Skeletal muscle tissue (tissue), 4 donors: ENCODE data around the gene RUNDC3A. TPM values are rescaled to one million over a fixed set of nuclear protein-coding genes. Genes with fewer than 3 reads are reported as not detected.
"Not testable (repeated sequence)": the region's sequence is repeated elsewhere in the genome, so short reads cannot be mapped to it uniquely, and the experiment has no call there.

ENCODE experiments used
- H3K27ac ChIP-seq: one replicate; pipeline ENCODE4 v1.7.0; 2013; ENCODE audit warnings: mild to moderate bottlenecking, low read depth, low read length, inconsistent platforms
- H3K27me3 ChIP-seq, 3 donors: one replicate each; pipeline ENCODE4 v1.7.0; 2013; ENCODE audit warnings: low read length in 3 of 3; ENCODE audit not compliant: control insufficient read depth in 3 of 3, insufficient read depth in 3 of 3
- H3K36me3 ChIP-seq, 3 donors: one replicate each; pipeline ENCODE4 v1.7.0; 2013; ENCODE audit warnings: low read length in 3 of 3; ENCODE audit not compliant: control insufficient read depth in 3 of 3, insufficient read depth in 3 of 3
- H3K4me1 ChIP-seq, 3 donors: one replicate each; pipeline ENCODE4 v1.7.0; 2013; ENCODE audit warnings: low read length in 3 of 3, mild to moderate bottlenecking in 3 of 3; ENCODE audit not compliant: control insufficient read depth in 3 of 3, insufficient read depth in 3 of 3
- H3K4me3 ChIP-seq, 3 donors: one replicate each; pipeline ENCODE4 v1.7.0; 2013; ENCODE audit warnings: low read length in 3 of 3
- H3K9ac ChIP-seq, 3 donors: one replicate each; pipeline ENCODE4 v1.7.0; 2013; ENCODE audit warnings: low read length in 3 of 3, mild to moderate bottlenecking in 3 of 3, moderate library complexity in 2 of 3, low read depth in 1 of 3
- H3K9me3 ChIP-seq, 3 donors: one replicate each; pipeline ENCODE4 v1.7.0; 2013; ENCODE audit warnings: low read length in 3 of 3; ENCODE audit not compliant: control insufficient read depth in 3 of 3
- total RNA-seq: library from RNA; depleted of rRNA; stranded (reverse); fragments of >200 nt; gene quantifications from one replicate; pipeline ENCODE4 v1.2.3, GENCODE V29; 2014
- donor health status: Osteomylitis.

The RUNDC3A gene
- total RNA-seq, 1 donor from 2014 or later: 6.8 TPM

- Histone ChIP-seq H3K9me3 (no peaks in the 10 kb centered on the region), H3K4me3 (no peak overlapping the region), H3K9ac (no peak overlapping the region), H3K36me3 (no peaks in the 10 kb centered on the region), H3K27ac (no peak overlapping the region), H3K4me1 (peaks cover 5 to 8% (median 6%) of the 10 kb centered on the region in 3 donors), H3K27me3 (peaks cover 0 to 5% (median 0%) of the 10 kb centered on the region in 3 donors)
These were observed 27.2 kb downstream of the RUNDC3A start for GRCh38 chr17:44335564-44335963.

GRCh38 chr17:44335968-44336367 is 27.6 kb downstream of the RUNDC3A start:
- Histone ChIP-seq H3K27ac (no peak overlapping the region), H3K4me3 (no peak overlapping the region), H3K4me1 (peaks cover 3 to 6% (median 5%) of the 10 kb centered on the region in 3 donors), H3K9me3 (no peaks in the 10 kb centered on the region), H3K36me3 (no peaks in the 10 kb centered on the region), H3K9ac (no peak overlapping the region), H3K27me3 (peaks cover 0 to 5% (median 0%) of the 10 kb centered on the region in 3 donors)

DNA sequence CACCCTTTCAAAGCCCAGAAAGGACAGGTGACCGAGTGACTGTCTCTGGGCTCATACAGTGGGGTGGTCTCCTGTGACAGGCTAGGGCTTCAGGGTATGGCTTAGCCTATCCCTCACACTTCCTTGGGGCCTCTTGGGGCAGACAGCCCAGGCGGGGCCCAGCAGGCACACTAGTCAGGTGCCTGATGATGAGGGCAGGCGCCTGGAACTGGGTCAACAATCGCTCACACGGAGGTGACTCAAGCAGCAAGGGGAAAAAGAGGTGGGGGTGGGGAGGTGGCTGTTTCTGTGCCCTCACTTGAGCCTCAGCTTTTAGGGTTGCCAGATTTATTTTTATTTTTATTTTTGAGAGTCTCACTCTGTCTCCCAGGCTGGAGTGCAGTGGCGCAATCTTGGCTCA is 30.3 kb downstream of the RUNDC3A start:
- Histone ChIP-seq H3K36me3 (no peaks in the 10 kb centered on the region), H3K4me1 (peaks cover 0 to 3% (median 0%) of the 10 kb centered on the region in 3 donors), H3K9ac (no peak overlapping the region), H3K9me3 (no peaks in the 10 kb centered on the region), H3K27ac (no peak overlapping the region), H3K4me3 (no peak overlapping the region), H3K27me3 (peaks cover 0 to 5% (median 0%) of the 10 kb centered on the region in 3 donors)

DNA sequence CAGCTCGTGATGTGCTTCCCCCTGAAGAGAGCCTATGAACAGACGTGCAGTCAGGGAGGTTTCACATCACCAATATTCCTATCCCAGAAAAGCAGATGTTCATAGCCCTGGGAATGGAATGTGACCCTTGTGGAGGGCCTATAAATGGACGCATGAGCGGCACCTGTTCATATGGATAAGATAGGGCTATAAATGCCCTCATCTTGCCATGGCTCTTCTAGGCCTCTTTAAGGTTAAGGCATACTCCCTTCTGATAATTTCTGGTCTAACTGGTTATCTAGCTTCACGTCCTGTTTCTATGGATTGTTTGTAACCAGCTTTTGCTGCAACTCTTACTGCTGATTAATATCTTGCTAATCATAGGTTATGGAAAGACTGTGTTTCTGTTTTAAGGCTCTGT is 32.2 kb downstream of the RUNDC3A start:
- peaks cover 6 to 16% (median 7%) of the 10 kb centered on the region in 3 donors for H3K4me1 ChIP-seq
- not testable (repeated sequence) for H3K36me3 ChIP-seq, H3K9ac ChIP-seq, H3K4me3 ChIP-seq, H3K27me3 ChIP-seq, H3K9me3 ChIP-seq, H3K27ac ChIP-seq

- Histone ChIP-seq H3K9me3 (no peaks in the 10 kb centered on the region), H3K4me1 (peaks cover 15 to 30% (median 17%) of the 10 kb centered on the region in 3 donors), H3K27me3 (peaks cover 0 to under 1% (median 0%) of the 10 kb centered on the region in 3 donors), H3K27ac (no peak overlapping the region), H3K4me3 (no peak overlapping the region), H3K36me3 (no peaks in the 10 kb centered on the region), H3K9ac (no peak overlapping the region)
These were observed 35.3 kb downstream of the RUNDC3A start for GRCh38 chr17:44343510-44344209.

GRCh38 chr17:44344939-44345453 is 36.6 kb downstream of the RUNDC3A start, which contains the start of gene GRN:
Gene GRN, plus strand, starts transcription at chr17:44345302. Its CDS starts 3,863 bp downstream, at chr17:44349165.
- Histone ChIP-seq H3K4me1 (peaks cover 16 to 32% (median 17%) of the 10 kb centered on the region in 3 donors), H3K9ac (peak within 1 kb of the TSS; percentile 91 to 94 (median 94))

GRCh38 chr17:44345454-44346026 is 37.1 kb downstream of the RUNDC3A start:
- H3K27ac ChIP-seq: peak overlapping the region; percentile 81
- peaks cover 6 to 14% (median 10%) of the 10 kb centered on the region in 3 donors for H3K36me3 ChIP-seq
- no peaks in the 10 kb centered on the region for H3K27me3 ChIP-seq
- peaks cover 16 to 32% (median 17%) of the 10 kb centered on the region in 3 donors for H3K4me1 ChIP-seq
- peak overlapping the region; percentile 91 to 94 (median 94) for H3K9ac ChIP-seq
- no peaks in the 10 kb centered on the region for H3K9me3 ChIP-seq
- H3K4me3 ChIP-seq: peak overlapping the region; percentile 95 to 99 (median 96)

More at GRCh38 chr17:44344939-44345453, 36.6 kb downstream of the RUNDC3A start, which contains the start of gene GRN:
- H3K27me3 ChIP-seq: no peaks in the 10 kb centered on the region
- H3K27ac ChIP-seq: peak within 1 kb of the TSS; percentile 81
- no peaks in the 10 kb centered on the region for H3K9me3 ChIP-seq
- H3K4me3 ChIP-seq: peak within 1 kb of the TSS; percentile 95 to 99 (median 96)
- H3K36me3 ChIP-seq: peaks cover 5 to 11% (median 8%) of the 10 kb centered on the region in 3 donors

- peak overlapping the region; percentile 95 to 99 (median 96) for H3K4me3 ChIP-seq
These were observed 37.9 kb downstream of the RUNDC3A start for GRCh38 chr17:44346064-44346844.

GRCh38 chr17:44347206-44348055 is 39.0 kb downstream of the RUNDC3A start:
- not testable (repeated sequence) for H3K9ac ChIP-seq, H3K9me3 ChIP-seq, H3K27me3 ChIP-seq, H3K27ac ChIP-seq, H3K4me3 ChIP-seq
- peaks cover 25 to 33% (median 29%) of the 10 kb centered on the region in 3 donors for H3K36me3 ChIP-seq
- H3K4me1 ChIP-seq: peaks cover 16 to 32% (median 17%) of the 10 kb centered on the region in 3 donors

More at GRCh38 chr17:44346064-44346844, 37.9 kb downstream of the RUNDC3A start:
- no peaks in the 10 kb centered on the region for H3K9me3 ChIP-seq
- peaks cover 13 to 21% (median 18%) of the 10 kb centered on the region in 3 donors for H3K36me3 ChIP-seq
- H3K27ac ChIP-seq: peak overlapping the region; percentile 81
- H3K4me1 ChIP-seq: peaks cover 16 to 32% (median 17%) of the 10 kb centered on the region in 3 donors
- H3K9ac ChIP-seq: peak overlapping the region; percentile 91 to 94 (median 94)
- no peaks in the 10 kb centered on the region for H3K27me3 ChIP-seq
